RWPE2 (cell line): Measurements from ENCODE around the gene LCTL.
A peak's percentile ranks its signal among the peaks of the same experiment; 100 is the strongest.

Experiments
- ATAC-seq: fragments of 200-7000 bp; cut with Tn5 transposase; 3 replicates; pipeline ENCODE4 v1.9.1; 2021; ENCODE audit warnings: low read depth
- DNase-seq: peaks from one replicate; pipeline ENCODE4 v3.0.0-alpha.2; 2020; ENCODE audit warnings: low spot score
- H3K27ac ChIP-seq: fragments of 450-650 bp; 2 replicates; pipeline ENCODE4 v1.5.1; 2017; ENCODE audit warnings: mild to moderate bottlenecking; ENCODE audit not compliant: poor library complexity, severe bottlenecking
- H3K27me3 ChIP-seq: fragments of 250-450 bp; sonication (Bioruptor Pico); 2 replicates; pipeline ENCODE4 v1.5.1; 2021; ENCODE audit warnings: mild to moderate bottlenecking, moderate library complexity; ENCODE audit not compliant: insufficient read depth, poor library complexity, severe bottlenecking
- H3K36me3 ChIP-seq: fragments of 250-450 bp; sonication (Bioruptor Pico); 2 replicates; pipeline ENCODE4 v1.5.1; 2020; ENCODE audit warnings: low read depth, mild to moderate bottlenecking, moderate library complexity
- H3K4me1 ChIP-seq: fragments of 250-450 bp; sonication (Bioruptor Pico); 2 replicates; pipeline ENCODE4 v1.5.1; 2021; ENCODE audit warnings: mild to moderate bottlenecking, moderate library complexity; ENCODE audit not compliant: insufficient read depth, poor library complexity, severe bottlenecking
- H3K4me3 ChIP-seq: fragments of 250-450 bp; sonication (Bioruptor Pico); 2 replicates; pipeline ENCODE4 v1.5.1; 2021; ENCODE audit warnings: mild to moderate bottlenecking, moderate library complexity; ENCODE audit not compliant: severe bottlenecking
- H3K9me3 ChIP-seq: fragments of 250-450 bp; sonication (Bioruptor Pico); 2 replicates; pipeline ENCODE4 v1.5.1; 2021; ENCODE audit warnings: mild to moderate bottlenecking, moderate library complexity; ENCODE audit not compliant: severe bottlenecking
- CTCF ChIP-seq: fragments of 450-650 bp; IDR thresholded peaks from one replicate; pipeline ENCODE4 v1.5.1; 2017; ENCODE audit warnings: mild to moderate bottlenecking, moderate library complexity; ENCODE audit not compliant: poor library complexity, severe bottlenecking

LCTL gene

GRCh38 chr15:66569461-66570137 is 3.8 kb upstream of the LCTL start:
- no peak overlapping the region for H3K4me3 ChIP-seq
- no peak overlapping the region for H3K27ac ChIP-seq
- no peaks in the 10 kb centered on the region for H3K4me1 ChIP-seq
- no peaks in the 10 kb centered on the region for H3K27me3 ChIP-seq
- no peaks in the 10 kb centered on the region for H3K36me3 ChIP-seq
- DNase-seq (no peak), ATAC-seq (no peak)
- H3K9me3 ChIP-seq: no peaks in the 10 kb centered on the region
- no peak for TF ChIP-seq CTCF

- no peak for TF ChIP-seq CTCF
- Histone ChIP-seq H3K27ac (no peak overlapping the region), H3K4me3 (no peak overlapping the region), H3K27me3 (no peaks in the 10 kb centered on the region), H3K9me3 (no peaks in the 10 kb centered on the region), H3K36me3 (no peaks in the 10 kb centered on the region), H3K4me1 (no peaks in the 10 kb centered on the region)
- DNase-seq: no peak
- no peak for ATAC-seq
These were observed 2.1 kb upstream of the LCTL start for GRCh38 chr15:66567897-66568296.

GRCh38 chr15:66566963-66567531 is 1.2 kb upstream of the LCTL start:
- Histone ChIP-seq H3K4me1 (no peaks in the 10 kb centered on the region), H3K36me3 (no peaks in the 10 kb centered on the region), H3K27me3 (no peaks in the 10 kb centered on the region), H3K9me3 (no peaks in the 10 kb centered on the region), H3K27ac (no peak overlapping the region), H3K4me3 (no peak overlapping the region)
- ATAC-seq (peak; percentile 76), DNase-seq (no peak)
- peak; percentile 98 for TF ChIP-seq CTCF

GRCh38 chr15:66565141-66565641 is 607 bp downstream of the LCTL start:
- Histone ChIP-seq H3K36me3 (no peaks in the 10 kb centered on the region), H3K4me1 (no peaks in the 10 kb centered on the region), H3K27ac (no peak overlapping the region), H3K27me3 (no peaks in the 10 kb centered on the region), H3K9me3 (no peaks in the 10 kb centered on the region), H3K4me3 (no peak overlapping the region)
- DNase-seq (no peak), ATAC-seq (no peak)
- no peak for TF ChIP-seq CTCF
